ENCODE data around the gene INA.
A peak's percentile ranks its signal among the peaks of the same experiment; 100 is the strongest.

The INA gene

DNA sequence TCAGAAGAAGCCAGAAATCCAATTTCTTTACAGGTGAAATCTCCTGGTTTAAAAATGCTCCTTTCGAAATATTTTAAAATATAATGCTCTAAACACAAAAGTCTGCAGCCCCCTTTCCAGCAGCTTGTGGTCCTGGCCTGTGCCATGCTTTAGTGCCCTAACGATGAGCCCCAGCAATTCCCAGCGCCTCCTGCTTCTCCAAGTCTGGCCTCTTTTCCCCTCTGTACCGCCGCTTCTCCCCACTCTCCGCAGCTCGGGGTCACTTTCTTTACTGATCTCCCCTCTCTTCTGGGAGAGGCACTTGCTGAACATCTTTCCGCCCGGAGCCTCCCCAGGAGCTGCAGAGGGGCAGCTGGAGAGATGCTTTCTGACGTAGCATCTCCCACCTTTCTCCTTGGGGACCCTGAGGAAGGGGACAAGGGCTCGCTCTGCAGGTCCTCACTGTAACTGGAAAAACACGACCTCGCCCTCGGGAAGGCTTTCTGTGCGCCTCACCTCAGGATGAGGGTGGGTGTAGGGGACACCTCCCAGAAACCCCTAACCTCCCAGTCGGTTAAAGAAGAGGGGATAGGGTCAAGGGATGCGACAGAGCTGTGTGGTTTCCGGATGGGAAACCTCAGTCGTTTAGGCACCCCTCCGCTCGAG is 565 bp upstream of the INA start:
- no peak for DNase-seq

DNA sequence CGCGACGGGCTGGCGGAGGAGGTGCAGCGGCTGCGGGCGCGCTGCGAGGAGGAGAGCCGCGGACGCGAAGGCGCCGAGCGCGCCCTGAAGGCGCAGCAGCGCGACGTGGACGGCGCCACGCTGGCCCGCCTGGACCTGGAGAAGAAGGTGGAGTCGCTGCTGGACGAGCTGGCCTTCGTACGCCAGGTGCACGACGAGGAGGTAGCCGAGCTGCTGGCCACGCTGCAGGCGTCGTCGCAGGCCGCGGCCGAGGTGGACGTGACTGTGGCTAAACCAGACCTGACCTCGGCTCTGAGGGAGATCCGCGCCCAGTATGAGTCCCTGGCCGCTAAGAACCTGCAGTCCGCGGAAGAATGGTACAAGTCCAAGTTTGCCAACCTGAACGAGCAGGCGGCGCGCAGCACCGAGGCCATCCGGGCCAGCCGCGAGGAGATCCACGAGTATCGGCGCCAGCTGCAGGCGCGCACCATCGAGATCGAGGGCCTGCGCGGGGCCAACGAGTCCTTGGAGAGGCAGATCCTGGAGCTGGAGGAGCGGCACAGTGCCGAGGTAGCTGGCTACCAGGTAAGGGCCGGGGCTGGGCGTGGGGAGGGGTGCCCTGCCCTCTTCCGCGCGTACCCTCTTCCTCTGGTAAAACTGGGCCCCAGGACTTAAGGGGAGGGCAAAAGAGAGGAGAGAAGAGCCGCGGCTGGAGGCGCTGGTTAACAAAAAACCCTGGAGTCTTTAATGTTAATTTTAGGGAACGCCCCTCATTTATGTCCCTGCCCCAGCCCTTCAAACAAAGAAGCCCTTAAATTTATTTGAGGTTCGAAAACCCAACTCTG is 987 bp downstream of the INA start:
- no peak for DNase-seq

DNA sequence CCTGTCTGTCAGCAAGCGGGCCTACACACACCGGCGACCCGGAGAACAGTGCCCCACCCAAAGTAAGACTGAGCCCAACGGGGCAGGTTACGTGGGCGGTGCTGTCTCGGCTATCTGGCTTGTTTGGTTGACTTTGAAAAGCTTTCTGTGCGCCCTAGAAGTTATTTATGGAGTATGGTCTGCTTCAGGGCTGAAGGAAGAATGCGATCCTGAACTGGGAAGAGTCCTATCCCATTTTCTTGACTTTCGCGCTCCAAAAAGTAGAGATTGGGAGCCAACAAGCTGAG is 1.5 kb downstream of the INA start:
- DNase-seq, result no peak

DNA sequence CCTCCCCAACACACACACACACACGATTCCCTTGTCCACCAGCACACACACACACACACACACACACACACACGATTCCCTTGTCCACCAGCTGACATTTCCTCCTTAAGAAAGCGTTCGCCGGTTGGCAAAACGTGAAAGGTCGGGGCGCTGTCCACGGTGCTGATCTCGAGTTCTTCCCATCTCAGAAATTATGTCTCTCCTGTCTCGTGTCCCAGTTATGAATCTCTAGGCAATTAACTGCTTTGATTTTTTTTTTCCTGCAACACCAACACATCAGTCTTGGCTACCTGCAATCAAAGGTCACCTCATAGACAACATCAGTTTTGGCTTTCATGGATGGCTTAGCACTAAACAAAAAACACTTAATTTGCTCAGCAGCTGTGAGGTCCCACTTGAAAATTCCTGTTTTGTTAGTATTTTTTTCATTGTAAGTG is 1.9 kb downstream of the INA start:
- no peak for DNase-seq

DNA sequence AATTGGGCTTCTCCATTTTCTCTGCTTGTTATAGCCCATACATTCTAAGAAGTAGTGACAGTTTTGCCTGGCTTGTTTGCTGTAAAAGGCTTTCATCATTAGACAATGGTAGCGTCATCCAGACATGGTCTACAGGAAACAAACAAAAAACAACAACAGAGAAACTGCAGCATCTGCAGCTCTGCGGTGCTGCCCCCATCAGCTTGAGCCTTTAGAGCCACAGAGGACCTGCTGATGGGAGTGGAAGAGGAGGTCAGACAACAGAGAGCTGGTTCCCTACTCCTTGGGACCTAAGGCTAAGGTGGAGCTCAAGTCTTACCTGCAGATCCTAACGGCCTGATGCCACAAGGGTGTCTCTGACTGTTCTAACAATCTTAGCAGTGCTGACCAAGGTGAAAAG is 3.1 kb downstream of the INA start:
- no peak for DNase-seq

DNA sequence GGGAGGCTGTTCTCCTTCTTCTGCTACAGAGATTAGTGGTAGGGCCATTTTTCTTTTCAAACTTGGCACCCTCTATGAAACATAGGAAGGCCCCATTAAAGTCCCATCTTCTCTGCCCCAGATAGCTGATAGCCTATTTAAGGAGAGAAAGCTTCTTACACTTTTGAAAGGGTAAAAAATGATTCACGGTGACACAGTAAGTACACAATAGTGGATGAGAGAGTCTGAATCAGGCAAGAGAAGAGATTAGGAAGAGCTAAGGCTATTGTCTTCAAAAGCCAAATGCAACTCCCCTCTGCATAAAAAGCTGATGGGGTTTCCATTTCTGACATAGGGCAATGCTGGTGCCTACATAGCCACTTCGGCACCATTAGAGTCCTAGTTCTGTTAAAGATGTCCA is 3.6 kb downstream of the INA start:
- no peak for DNase-seq

DNA sequence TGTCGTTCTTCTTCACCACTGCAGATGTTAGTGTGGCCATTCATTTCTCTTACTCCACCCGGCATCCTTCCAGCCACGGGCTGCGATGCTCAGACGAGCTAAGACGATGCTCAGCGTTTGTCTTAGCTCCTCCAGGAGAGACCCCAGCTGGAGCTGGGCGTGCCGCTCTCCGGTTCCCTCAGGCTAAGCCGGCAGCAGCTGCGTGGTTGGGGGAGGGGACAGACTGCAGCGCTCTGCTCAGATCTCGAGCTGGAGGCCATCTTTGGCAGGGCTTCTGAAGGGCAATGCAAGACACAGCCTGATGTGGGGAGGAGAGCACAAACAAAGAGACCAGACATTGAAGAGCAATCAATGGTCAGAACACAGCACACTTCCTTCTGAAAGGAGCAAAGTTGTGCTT is 4.8 kb downstream of the INA start:
- DNase-seq, result peak; percentile 17

DNA sequence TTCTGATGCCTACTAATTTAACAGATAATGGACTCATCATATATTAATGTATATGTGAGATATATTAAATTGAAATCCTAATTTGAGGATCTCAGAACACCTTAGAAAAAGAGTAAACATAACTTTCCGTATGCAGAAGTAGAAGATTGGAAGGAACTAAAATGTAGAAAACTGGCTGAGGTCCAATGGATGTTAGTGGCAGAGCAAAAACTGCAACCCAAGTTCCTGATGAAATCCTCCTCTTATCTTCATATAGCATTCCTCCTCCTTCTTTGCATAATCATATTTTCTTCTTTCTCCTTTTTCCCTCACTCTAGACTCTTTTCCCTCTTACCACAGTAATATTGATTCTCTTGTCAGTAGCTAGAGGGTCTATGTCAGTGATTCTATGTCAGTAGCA is 6.0 kb downstream of the INA start:
- no peak for DNase-seq

DNA sequence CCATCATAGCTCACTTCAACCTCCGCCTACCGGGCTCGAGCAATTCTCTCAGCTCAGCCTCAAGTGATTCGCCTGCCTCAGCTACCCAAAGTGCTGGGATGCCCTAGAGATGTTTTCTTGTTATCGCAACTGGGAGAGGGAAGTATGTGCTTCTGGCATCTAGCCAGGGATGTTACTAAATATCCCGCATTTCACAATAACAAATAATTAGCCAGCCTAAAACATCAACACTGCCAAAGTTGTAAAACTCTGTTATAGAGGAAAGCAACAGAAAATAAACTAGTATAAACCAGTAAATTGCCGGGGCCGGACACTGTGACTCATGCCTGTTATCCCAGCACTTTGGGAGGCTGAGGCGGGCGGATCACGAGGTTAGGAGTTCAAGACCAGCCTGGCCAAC is 7.2 kb downstream of the INA start:
- no peak for DNase-seq

DNA sequence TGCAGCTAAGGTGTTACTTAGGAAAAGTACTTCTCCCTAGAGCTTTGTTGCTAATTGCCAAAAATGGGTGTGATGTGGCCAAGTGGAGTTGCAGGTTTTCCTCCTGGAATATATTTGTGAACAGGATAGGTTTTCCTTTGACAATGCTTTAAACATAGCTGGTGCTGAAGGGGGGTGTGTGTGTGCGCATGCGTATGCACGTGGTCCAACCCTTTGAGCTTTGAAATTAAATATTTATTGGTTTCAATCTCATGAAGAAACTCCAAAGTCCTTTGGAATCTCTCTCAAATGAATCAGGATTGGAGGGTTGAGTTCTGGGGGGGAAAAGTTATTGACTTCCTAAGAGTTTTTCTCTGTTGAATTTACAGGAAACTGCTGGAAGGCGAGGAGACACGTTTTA is 11.1 kb downstream of the INA start:
- DNase-seq, result no peak

DNA sequence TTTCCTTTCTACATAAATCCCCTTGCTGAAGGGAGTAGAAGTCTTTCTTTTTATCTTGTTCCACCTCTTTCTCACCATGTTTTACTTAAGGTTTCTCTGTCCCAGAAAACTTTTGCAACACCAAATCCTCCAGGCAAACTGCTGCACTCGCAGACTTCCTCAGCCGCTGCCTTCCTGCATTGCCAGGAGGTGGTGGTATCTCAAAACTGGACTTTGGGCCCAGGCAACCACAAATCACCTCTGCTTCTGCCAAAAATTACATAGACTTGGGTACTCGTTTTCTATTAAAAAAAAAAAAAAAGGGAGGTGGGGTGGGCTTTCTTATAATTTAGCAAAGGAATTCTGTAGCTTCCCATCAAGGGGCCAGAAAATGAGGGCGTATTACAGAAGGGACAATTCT is 14.7 kb downstream of the INA start:
- DNase-seq, result no peak

DNA sequence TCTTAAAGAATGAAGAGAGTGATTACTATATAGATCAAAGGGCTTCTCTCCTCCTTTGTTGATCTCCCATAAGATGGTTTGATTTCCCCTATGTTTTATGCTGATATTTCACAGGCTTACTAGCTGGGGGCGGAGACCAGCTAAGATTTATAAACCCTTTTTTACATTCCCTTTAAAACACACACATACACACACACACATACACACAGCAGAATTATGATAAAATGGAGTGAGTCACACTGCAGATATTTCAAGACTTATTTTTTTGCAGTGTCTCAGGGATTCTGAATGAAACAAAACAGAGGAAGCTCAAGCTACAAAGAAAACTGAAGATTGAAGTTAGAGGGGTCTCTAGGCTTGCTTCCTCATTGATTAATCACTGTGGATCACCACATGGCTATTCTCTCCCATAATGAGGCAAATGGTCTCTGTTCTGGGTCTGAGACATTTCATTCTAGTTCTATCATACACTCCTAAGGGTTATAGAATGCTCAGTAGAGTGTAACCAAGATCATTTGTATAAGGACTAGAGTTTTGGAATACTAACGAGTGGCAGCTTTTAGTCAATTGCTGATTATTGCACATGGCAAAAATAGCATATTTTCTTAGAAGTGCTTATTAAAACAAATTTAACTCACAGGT is 18.6 kb downstream of the INA start:
- no peak for DNase-seq

DNA sequence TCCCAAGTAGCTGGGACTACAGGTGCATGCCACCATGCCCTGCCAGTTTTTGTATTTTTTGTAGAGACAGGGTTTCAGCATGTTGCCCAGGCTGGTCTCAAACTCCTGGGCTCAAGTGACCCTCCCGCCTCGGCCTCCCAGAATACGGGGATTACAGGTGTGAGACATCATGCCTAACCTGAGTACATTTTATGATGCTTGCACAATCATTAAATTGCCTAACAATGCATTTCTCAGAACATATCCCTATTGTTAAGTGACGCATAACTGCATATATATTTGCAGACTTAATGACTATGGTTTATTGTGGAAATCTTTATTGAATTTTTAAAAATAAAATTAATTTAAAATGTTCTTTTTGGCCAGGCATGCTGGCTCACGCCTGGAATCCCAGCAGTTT is 30.7 kb downstream of the INA start:
- DNase-seq, result no peak

DNA sequence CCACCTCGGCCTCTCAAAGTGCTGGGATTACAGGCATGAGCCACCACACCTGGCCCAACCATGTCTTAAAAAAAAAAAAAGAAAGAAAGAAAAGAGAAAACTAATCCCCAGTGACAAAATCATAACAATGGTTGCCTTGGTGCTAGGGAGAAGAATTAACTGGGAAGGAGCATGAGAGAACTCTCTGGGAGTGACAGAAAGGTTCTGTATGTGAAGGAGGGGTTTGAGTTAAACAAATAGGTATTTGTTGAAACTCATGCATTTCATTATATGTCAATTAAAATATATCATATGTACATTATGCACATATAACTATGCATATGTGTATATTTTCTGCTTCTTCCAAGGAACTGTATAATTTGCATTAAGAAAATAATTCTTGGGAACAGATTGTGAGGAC is 33.3 kb downstream of the INA start:
- DNase-seq, result no peak

DNA sequence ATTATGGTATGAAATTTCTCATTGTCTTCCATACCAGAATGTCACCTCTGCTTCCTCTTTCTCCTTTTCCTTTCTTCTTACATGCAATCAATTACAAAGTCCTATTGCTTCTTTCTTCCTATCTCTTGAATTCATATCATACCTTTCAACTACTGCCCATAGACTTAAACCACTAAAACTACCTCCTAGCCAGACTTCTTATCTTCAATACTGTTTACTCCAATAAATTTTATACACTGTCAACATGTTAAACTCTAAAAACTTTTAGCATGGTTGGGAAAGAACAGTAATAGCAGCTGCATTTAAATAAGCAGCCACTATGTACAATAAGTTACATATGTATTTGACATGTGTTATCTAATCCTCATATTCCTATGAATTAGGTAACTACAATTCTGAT is 39.1 kb downstream of the INA start:
- no peak for DNase-seq

DNA sequence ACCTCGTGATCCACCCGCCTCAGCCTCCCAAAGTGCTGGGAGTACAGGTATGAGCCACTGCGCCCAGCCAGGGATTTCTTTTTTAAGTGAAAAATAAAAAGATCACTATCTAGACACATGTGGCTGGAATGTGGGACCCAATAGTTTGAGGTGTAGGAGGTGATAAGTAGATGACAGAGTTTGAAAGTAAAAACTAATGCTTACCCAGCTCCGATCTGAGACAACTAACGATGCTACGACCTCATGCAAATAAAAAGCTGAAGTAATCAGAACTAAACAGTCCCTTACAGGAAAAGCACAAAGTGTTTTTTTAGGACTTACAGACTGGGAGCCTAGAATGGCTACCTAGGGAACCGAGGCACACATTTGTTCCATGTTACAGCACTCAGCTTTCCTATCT is 51.0 kb downstream of the INA start:
- no peak for DNase-seq

DNA sequence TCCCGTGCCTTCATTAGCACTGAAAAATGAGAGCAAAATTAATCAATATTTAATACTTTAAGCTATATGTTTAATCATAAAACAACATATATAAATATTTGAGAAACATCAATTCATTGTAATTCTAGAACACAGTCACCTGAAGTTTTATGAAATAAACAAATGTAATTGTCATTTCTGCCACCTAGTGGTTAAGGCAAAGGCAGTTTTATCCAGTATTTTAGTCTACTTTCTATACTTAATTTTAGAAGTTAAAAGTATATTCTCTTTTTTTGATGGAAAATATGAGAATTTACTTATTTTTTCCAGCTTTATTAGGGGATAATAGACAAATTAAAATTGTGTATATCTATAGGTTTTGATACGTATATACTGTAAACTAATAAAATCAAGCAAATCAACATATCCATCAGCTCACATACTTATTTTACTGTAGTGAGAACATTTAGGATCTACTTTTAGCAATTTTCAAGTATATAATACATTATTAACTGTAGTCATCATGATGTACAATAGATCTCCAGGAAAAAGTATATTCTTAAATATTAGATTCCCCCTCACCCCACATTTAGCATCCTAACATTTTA is 57.1 kb downstream of the INA start:
- DNase-seq, result peak; percentile 26

DNA sequence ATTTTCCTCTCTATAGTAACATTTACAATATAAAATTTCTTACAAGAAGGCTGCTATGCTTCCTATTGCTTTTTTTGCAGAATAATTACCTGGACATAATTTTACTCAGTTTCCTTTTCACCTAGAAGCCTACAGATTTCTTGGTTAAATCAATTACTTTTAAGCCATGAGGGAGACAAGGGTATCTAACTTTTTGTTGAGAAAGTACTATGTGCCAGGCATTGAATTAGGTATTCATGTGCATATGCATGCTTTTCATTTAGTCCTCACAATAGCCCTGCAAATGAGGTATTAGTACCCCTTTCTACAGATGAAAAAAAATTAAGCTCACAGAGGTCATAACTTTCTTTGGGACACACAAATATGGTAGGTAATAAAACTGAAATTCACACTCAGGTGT is 57.6 kb downstream of the INA start:
- no peak for DNase-seq

DNA sequence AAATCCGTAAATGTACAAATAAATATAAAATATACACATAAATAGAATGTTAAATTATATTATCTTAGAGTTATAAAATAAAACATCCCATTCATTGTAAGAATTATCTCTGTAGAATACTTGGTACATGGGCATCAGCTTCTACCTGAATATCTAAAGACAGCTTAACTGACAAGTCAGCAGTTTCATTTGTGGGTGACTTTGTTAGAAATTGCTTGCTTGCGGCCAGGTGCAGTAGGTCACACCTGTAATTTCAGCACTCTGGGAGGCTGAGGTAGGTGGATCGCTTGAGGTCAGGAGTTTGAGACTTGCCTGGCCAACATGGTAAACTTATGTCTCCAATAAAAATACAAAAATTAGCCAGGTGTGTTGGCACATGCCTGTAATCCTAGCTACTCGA is 59.4 kb downstream of the INA start:
- DNase-seq, result no peak
